COLO668 (cell line): ENCODE measurements around the gene RIPPLY3.

Experiments
- DNase-seq: peaks from one replicate; lab custom pipeline; 2025; ENCODE audit not compliant: unreplicated experiment; lab: John Stamatoyannopoulos, UW

The RIPPLY3 gene

GRCh38 chr21:37006486-37007291 is at the start of gene RIPPLY3:
TSS of gene RIPPLY3 (plus strand) at chr21:37006702. CDS start at chr21:37006773, 71 bp downstream.
- peak; percentile 77 for DNase-seq

- DNase-seq, result no peak
Observed at GRCh38 chr21:36959020-36959835, 47.3 kb upstream of the RIPPLY3 start.

DNA sequence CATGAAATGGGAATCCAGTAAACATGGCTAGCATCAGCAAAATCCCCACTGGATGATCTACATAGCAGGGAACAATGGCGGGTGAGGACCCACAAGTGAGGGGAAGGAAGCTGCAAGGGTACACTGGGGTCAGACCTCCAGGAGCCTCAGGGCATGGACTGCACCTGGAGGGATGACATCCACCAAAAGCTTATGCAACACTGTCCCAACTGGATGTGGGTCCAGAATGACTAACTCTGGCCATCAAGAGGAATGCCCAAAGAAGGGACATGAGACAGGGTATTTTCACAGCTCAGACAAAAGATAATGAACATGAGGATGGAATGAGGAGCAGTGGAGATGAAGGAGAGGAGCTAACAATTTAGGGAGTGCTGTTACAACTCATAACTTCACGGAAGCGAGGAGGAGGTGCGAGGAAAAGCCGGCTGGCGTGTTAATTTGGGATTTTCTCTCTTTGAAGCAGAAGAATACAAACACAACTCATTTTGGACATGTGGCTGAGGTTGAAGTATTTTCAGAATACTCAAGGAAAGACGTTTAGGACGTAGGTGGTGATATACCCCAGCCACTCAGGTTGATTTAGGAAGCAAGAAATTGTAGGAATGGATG is 45.7 kb upstream of the RIPPLY3 start:
- no peak for DNase-seq

DNA sequence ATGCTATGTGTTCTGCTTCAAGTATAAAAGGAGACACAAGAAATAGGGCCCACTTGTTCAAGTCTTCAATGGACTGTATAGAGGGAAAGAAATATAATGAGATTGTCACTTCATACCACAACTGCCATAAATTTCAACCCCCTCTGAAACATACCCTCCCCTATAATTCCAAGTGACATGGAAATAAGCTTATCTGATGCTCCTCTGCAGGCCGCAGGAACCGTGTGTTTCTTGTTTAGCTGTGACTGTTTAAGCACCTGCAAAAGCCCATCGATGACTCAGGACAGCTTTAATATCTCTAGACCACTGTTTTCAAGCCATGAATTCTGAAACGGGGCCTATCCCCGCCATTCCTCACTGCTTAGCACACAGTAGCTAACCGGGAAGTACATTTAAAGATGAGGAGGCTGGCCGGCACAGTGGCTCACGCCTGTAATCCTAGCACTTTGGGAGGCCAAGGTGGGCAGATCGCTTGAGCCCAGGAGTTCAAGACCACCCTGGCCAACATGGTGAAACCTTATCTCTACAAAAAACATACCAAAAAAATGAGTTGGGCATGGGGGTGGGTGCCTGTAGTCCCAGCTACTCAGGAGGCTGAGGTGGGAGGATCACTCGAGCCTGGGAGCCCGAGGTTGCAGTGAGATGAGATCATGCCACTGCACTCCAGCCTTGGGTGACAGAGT is 44.3 kb upstream of the RIPPLY3 start:
- no peak for DNase-seq

- DNase-seq, result no peak
Observed at GRCh38 chr21:36964398-36964797, 42.1 kb upstream of the RIPPLY3 start.

DNA sequence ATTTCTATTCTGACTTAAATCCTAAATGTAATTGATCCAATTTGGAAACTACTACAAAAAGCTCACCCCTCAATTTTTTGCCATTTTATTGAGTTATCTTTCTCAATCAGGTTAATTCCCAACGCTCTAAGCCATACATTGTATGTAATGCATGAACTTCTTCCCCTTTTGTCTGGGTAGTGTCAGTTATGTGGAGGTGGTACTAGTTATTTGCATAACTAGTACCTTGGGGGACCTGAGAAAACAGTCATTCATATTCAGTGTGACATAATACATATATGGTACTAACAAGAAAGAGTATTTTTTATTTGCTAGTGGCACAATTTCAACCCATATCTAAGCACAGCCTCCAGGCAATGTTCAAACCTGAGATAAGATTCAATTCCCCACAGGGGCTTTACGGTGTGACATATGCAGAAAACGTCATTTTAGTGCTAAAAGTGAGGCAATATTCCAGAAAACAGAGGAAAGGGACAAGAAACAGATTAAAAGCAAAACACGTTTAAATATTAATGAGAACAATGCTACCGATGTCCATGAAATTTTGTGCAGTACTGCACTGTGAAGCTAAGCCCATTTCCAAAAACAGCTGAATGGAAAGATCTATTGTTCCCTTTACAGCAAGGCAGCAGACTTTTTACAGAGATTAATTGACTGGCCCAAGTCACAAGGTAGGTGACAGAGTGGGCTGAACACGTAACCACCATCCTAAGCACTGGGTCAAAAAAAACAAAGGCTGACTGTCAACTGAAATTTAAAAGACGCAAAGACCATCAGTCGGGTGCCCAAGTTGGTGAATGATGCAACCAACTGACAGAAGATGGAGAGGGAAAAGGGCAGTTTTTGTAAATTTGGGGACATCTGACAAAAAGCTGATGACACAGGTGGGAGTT is 41.4 kb upstream of the RIPPLY3 start:
- DNase-seq, result no peak

- DNase-seq, result no peak
Observed at GRCh38 chr21:36965720-36966065, 40.8 kb upstream of the RIPPLY3 start.

DNA sequence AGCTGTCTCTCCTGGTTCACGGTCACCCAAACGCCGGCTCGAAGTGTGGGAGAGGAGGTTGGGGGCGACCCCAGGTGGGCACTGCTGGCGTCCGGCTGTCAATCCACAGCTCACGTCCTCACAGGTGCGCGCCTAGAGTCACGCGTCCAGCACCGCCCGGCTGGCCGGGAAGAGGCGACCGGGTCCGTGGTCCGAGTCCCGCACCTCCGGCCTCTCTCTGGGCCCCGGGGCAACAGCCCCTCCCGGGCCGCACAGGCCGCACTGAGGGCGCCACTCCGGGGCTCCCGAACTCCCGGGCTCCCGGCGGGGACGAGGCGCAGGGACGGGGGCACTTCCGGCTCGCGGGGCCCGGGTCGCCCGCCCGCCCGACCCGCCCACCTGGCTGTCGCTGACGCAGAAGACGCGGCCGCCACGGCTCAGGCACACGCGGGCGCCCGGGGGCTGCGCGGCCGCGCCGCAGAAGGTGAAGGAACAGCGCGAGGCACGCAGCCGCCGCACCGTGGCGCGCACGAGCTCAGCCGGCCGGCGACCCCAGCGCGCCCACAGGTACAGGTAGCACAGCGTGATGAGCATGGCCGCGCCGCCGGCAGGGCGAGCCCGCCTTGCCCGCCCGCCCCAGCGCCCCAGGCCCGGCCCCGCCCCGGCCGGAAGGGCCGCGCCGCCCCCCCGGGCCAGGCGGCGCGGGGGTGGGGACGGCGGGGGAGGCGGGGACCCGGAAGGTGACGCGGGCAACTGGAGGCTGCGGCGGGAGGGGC is 40.3 kb upstream of the RIPPLY3 start, which contains the start of gene HLCS:
HLCS (minus strand) TSS at position 604 of the 755 bp plus-strand sequence; CDS start at position 573, 31 bp downstream.
- peak; percentile 92 for DNase-seq

DNA sequence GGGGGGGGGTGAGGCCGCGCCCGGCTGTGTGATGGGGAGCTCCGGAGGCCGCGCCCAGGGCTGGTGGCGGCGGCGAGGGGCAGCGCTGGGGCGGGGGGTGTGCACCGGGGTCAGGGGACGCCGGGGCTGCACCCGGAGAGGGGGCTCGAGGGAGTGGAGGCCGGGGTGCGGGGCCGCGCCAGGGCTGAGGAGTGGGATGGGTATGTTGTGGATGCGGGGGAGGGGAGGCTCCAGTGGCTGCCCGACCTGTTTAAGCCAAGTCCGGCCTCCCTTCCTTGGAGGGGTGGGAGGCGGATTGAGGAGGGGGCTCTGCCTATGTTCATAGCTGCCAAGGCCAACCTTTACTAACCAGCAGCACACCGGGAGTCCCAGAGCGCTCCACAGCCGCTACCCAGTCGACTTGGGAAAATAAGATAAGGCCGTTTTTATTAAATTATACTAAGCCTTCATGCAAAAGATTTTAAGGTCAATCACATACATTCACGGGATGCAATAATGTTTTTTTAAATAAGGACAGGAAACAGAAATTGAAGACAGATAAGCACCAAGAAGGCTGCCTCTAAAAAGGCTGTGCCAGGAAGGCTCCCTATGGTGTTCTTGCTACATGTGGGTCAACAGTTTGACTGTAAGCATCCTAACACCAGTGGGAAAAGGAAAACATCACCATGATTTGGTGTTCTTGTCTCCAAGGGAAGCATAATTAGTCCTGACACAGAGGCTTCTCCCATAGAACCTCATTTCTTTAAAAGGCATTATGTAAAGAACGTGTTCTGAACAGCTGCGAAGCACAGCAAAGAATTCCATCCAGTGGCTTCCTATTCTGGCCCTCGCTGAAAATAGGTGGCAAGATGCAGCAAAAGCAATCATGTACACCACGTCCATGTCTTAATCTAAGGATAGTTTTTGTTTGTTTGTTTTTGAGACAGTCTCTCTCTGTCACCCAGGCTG is 39.4 kb upstream of the RIPPLY3 start:
- no peak for DNase-seq

DNA sequence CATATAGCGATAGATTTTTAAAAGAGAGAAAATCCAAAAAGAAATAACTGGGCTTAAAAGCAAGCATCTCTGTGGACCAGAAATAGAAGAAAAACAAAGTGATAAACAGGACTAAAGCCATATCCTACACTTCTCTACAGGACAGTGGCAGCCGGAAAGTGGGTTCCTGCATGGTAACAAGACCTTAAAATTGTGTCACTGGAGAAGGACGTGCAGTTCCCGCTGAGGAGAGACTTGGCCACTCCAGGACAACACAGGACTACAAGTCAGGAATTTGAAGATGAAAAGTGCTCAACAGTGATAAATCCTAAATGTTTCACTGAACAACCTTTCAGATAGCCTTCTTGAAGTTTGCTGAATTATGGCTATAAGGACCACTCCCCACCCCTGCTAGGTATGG is 38.1 kb upstream of the RIPPLY3 start:
- DNase-seq, result no peak

DNA sequence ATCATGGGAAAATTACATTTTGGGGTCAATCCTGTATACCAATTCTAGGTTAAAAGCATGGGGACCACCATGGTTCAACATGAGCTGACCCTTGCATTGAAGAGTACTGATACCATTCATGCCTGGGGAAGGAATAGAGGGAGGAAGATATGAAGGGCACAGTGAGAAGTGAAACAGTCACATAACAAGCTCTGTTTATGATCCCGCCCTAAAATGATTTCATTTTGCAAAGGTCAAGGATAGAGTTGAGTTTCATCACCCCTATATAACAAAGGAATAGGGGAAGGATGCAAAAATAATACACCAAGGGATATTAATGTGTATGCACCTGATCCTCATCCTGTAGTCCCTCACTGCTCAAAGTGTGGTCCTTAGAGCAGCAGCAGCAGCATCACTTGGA is 37.5 kb upstream of the RIPPLY3 start:
- no peak for DNase-seq

DNA sequence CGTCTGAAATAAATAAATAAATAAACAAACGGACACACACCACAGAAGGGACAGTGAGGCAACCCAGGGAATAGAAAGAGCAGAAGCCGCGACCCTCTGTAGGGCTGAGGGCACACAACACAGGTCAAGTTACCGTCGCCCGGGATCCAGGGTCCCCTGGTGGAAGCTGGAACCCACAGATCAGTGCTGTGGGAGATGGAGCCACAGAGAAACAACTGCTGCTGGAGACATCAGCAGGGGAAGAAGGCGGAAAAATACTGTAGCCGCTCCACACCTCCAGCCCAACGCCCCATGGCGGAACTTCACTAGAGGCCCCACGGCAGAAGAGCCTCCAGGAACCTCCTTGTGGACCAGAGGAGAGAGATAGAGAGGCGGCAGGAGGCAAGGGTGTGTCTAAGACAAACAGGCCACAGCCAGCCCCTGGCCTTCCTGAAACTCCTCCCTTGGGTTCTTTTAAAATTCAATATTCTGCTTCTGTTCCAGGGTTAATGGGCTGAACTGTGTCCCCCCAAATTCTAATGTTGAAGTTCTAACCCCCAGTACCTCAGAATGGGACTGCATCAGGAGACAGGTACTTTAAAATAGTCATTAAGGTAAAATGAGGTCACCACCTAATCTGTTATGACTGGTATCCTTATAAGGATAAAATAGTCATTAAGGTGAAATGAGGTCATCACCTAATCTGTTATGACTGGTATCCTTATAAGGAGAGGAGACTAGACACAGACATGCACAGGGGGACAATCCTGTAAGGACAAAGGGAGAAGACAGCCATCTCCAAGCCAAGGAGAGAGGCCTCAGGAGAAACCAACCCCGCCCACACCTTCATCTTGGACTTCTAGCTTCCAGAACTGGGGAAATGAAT is 32.3 kb upstream of the RIPPLY3 start:
- no peak for DNase-seq

DNA sequence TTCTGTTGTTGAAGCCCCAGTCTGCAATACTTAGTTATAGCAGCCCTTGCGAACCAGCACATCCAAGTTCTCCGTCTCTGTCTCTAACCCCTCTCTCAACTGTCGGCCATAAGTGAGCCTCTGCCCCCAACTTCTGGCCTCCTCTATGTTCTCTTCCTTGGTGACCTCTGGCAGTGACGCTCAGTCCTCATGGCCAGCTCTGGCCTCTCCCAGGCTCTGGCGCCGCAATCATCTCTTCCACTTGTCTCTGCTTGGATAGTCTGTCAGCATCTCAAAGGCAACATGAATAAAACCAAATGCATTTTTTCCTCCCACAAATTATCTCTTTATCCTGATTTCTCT is 31.7 kb upstream of the RIPPLY3 start:
- DNase-seq, result no peak

- DNase-seq, result no peak
Observed at GRCh38 chr21:36976228-36976861, 30.2 kb upstream of the RIPPLY3 start.

DNA sequence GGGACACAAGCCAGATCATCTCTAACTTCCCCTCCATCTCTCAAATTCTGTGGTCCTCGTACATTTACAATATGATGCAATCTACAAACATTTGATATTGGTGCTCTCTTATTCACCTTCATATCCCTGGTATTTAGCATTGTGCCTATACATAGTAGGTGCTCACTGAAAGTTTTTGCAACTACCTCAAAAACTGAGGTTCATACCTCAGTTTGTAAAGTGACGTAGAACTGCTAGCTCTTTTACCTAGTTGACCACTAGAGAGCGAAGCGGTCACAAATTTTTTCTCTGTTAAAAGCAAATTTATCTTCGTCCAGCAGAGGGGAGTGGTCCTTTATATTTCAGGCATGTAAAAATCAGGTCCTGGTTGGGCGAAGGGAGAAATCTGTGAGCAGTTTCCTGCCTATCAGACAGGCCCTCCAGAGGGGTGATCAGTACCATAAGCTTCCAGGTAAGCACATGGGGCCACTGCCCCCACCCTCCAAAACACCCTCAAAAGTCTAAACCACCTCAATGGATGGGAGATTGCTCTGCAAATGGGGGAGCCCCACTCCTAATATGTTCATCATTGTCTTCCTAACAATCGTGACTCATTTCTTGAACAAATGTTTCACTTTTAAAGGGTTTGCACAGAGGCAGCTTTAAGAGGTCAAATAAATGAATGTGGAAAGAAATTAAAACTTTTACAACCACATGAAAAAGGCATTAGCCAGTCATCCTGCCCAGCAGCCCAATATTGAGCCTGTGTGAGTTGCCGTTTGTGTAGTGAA is 29.4 kb upstream of the RIPPLY3 start:
- no peak for DNase-seq

- DNase-seq, result peak; percentile 79
Observed at GRCh38 chr21:36980280-36981048, 26.0 kb upstream of the RIPPLY3 start.
